HG03460 (cell line): ENCODE results near the gene NR4A3.
A peak's percentile ranks its signal among the peaks of the same experiment; 100 is the strongest.
"Not testable (repeated sequence)": the region's sequence is repeated elsewhere in the genome, so short reads cannot be mapped to it uniquely, and the experiment has no call there.

ENCODE experiments used
- ATAC-seq: cut with Tn5 transposase; IDR thresholded peaks from one replicate; pipeline ENCODE4 v1.9.1; 2021; ENCODE audit not compliant: unreplicated experiment

Gene NR4A3

GRCh38 chr9:99821396-99822108 is at the start of gene NR4A3:
Gene NR4A3, plus strand, starts transcription at chr9:99821885. Its CDS starts 6,158 bp downstream, at chr9:99828043.
- peak; percentile 31 for ATAC-seq

- ATAC-seq = no peak
Observed at GRCh38 chr9:99773468-99774138, 48.1 kb upstream of the NR4A3 start.

- no peak for ATAC-seq
Observed at GRCh38 chr9:99778308-99778707, 43.4 kb upstream of the NR4A3 start.

GRCh38 chr9:99778836-99779235 is 42.8 kb upstream of the NR4A3 start:
- ATAC-seq = no peak

GRCh38 chr9:99779277-99779676 is 42.4 kb upstream of the NR4A3 start:
- ATAC-seq = no peak

- ATAC-seq = not testable (repeated sequence)
Observed at GRCh38 chr9:99782349-99782748, 39.3 kb upstream of the NR4A3 start.

- ATAC-seq = no peak
Observed at GRCh38 chr9:99782962-99783718, 38.5 kb upstream of the NR4A3 start.

GRCh38 chr9:99783799-99784198 is 37.9 kb upstream of the NR4A3 start:
- ATAC-seq = no peak

GRCh38 chr9:99785010-99785590 is 36.6 kb upstream of the NR4A3 start:
- no peak for ATAC-seq

- ATAC-seq = no peak
Observed at GRCh38 chr9:99787556-99787955, 34.1 kb upstream of the NR4A3 start.

GRCh38 chr9:99793528-99793927 is 28.2 kb upstream of the NR4A3 start:
- no peak for ATAC-seq

GRCh38 chr9:99796231-99796630 is 25.5 kb upstream of the NR4A3 start:
- ATAC-seq = no peak

- ATAC-seq = no peak
Observed at GRCh38 chr9:99801775-99802174, 19.9 kb upstream of the NR4A3 start.

GRCh38 chr9:99803694-99804093 is 18.0 kb upstream of the NR4A3 start:
- ATAC-seq = no peak

GRCh38 chr9:99807276-99807852 is 14.3 kb upstream of the NR4A3 start:
- no peak for ATAC-seq

GRCh38 chr9:99807956-99808355 is 13.7 kb upstream of the NR4A3 start:
- ATAC-seq = no peak

- no peak for ATAC-seq
Observed at GRCh38 chr9:99808454-99808853, 13.2 kb upstream of the NR4A3 start.

GRCh38 chr9:99809586-99810319 is 11.9 kb upstream of the NR4A3 start:
- ATAC-seq = no peak

- peak; percentile 15 for ATAC-seq
Observed at GRCh38 chr9:99811172-99811571, 10.5 kb upstream of the NR4A3 start.

- peak; percentile 63 for ATAC-seq
Observed at GRCh38 chr9:99811598-99812383, 9.9 kb upstream of the NR4A3 start.
